ENCODE results near the gene TTC24. TPM values are rescaled to one million over a fixed set of nuclear protein-coding genes. Genes with fewer than 3 reads are reported as not detected.

Gene TTC24
- total RNA-seq, 1 donor from 2014 or later = 19.6 TPM

DNA sequence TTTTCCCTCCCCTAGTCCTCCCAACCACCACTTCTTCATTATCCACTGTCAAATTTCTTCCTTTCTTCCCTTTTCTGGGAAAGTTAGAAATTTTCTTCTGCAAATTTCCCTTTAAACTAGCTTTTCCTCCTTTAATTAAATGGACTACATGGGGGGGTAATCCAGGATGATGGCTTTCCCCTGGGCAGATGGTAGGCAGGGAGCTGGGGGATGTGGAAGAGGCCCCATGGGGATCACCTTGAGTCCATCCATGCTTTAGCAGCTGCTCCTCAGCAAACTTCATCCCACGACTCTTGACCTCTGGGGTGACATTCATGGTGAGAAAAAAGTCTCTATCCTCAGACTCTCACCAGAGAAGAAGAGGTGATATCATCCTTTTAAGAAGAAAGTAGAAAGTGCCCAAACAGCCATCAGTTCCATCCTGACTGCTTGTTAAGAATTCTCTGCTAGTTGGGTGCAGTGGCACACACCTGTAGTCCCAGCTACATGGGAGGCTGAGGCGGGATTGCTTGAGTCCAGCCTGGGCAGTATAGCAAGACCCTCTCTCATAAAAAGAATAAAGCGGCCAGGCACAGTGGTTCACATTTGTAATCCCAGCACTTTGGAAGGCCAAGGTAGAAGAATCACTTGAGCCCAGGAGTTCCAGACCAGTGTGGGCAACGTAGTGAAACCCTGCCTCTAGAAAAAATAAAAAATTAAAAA is 19.4 kb downstream of the TTC24 start:
- H3K4me1 Mint-ChIP-seq = peaks cover 36% of the 10 kb centered on the region
- TF ChIP-seq, protein P1, sequence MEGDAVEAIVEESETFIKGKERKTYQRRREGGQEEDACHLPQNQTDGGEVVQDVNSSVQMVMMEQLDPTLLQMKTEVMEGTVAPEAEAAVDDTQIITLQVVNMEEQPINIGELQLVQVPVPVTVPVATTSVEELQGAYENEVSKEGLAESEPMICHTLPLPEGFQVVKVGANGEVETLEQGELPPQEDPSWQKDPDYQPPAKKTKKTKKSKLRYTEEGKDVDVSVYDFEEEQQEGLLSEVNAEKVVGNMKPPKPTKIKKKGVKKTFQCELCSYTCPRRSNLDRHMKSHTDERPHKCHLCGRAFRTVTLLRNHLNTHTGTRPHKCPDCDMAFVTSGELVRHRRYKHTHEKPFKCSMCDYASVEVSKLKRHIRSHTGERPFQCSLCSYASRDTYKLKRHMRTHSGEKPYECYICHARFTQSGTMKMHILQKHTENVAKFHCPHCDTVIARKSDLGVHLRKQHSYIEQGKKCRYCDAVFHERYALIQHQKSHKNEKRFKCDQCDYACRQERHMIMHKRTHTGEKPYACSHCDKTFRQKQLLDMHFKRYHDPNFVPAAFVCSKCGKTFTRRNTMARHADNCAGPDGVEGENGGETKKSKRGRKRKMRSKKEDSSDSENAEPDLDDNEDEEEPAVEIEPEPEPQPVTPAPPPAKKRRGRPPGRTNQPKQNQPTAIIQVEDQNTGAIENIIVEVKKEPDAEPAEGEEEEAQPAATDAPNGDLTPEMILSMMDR (IDR thresholded peaks at IDR 0.05) = no peak
- POLR2A ChIA-PET = interaction anchor here (0.7 to 1.6 kb wide), 4 partner anchors 16 to 118 kb away, joined by 3 to 8 read pairs (median 4); partner anchors contain the start of gene MEF2D
- DNase-seq (no peak), ATAC-seq (ENCODE audit: low read depth) (no peak)
- H3K36me3 Mint-ChIP-seq (ENCODE audit: low read depth) = peaks cover 63% of the 10 kb centered on the region
- no peaks in the 10 kb centered on the region for H3K9me3 Mint-ChIP-seq
- H3K27me3 Mint-ChIP-seq = no peaks in the 10 kb centered on the region
- CTCF ChIA-PET = interaction anchor here (0.9 to 1.6 kb wide), 3 partner anchors 8 to 16 kb away, joined by 3 read pairs; partner anchors contain the start of gene NAXE
- no peak overlapping the region for H3K4me3 Mint-ChIP-seq
- H3K27ac Mint-ChIP-seq = peak overlapping the region; percentile 99
- intact Hi-C loops (cut with micrococcal nuclease) = no loop called here

DNA sequence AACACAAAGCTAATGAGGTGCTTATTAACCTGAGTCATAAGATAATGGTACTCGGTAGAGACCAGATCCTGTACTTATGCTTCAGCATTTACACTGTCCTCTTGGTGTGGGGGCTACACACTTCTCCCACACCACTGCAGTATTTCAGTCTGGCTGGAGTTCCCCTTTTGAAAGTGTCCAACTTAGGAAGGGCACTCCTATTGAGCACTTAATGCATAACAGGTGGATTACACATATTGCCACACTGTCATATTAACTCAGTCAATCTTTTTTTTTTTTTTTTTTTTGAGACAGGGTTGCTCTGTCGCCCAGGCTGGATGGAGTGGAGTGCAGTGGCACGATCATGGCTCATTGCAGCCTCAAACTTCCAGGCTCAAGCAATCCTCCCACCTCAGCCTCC is 20.3 kb downstream of the TTC24 start:
- Mint-ChIP-seq H3K9me3 (no peaks in the 10 kb centered on the region), H3K36me3 (ENCODE audit: low read depth) (peaks cover 53% of the 10 kb centered on the region), H3K27me3 (no peaks in the 10 kb centered on the region), H3K4me1 (peaks cover 36% of the 10 kb centered on the region), H3K27ac (peak overlapping the region; percentile 99), H3K4me3 (peak overlapping the region; percentile 99)
- intact Hi-C loops (cut with micrococcal nuclease) = loop anchor here (2.0 kb wide), 1 partner anchor 143 kb away; no protein-coding TSS in a partner anchor
- ChIA-PET CTCF (interaction anchor here (0.6 to 1.6 kb wide), 3 partner anchors 9 to 91 kb away, joined by 3 read pairs; partner anchors contain the start of gene NAXE), POLR2A (interaction anchor here (0.6 to 3.3 kb wide), 7 partner anchors 8 to 142 kb away, joined by 4 to 32 read pairs (median 17); partner anchors contain the start of genes MEF2D and NAXE)
- TF ChIP-seq, protein P1 (IDR thresholded peaks at IDR 0.05) = no peak
- DNase-seq (no peak), ATAC-seq (ENCODE audit: low read depth) (peak; percentile 66)

DNA sequence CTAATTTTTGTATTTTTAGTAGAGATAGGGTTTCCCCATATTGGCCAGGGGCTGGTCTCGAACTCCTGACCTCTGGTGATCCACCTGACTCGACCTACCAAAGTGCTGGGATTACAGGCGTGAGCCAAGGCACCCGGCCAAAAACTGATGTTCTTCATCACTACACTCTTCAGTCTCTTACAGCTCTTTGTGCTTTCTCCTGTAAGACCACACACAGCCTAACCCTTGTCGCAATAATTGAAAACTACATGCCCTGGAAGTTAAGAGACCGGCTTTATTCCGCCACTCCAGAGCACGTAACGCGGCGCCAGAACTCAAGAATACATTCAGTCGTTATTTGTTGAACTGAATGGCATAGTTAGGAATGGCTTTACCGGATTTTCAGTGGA is 21.2 kb downstream of the TTC24 start:
- Mint-ChIP-seq H3K36me3 (ENCODE audit: low read depth) (peaks cover 44% of the 10 kb centered on the region), H3K27me3 (no peaks in the 10 kb centered on the region), H3K27ac (peak overlapping the region; percentile 99), H3K4me3 (peak overlapping the region; percentile 99), H3K9me3 (no peaks in the 10 kb centered on the region), H3K4me1 (peaks cover 39% of the 10 kb centered on the region)
- ChIA-PET POLR2A (interaction anchor here (0.6 to 3.3 kb wide), 9 partner anchors 8 to 129 kb away, joined by 3 to 32 read pairs (median 8); partner anchors contain the start of genes MEF2D and NAXE), CTCF (interaction anchor here (0.9 to 1.6 kb wide), 5 partner anchors 8 to 120 kb away, joined by 3 to 4 read pairs (median 3); partner anchors contain the start of genes MEF2D and NAXE)
- intact Hi-C loops (cut with micrococcal nuclease) = loop anchor here (1.0 to 2.0 kb wide), 3 partner anchors 9 to 144 kb away; partner anchors contain the start of gene NAXE
- ATAC-seq (ENCODE audit: low read depth) (no peak), DNase-seq (no peak)
- TF ChIP-seq, protein P1 (IDR thresholded peaks at IDR 0.05) = no peak

DNA sequence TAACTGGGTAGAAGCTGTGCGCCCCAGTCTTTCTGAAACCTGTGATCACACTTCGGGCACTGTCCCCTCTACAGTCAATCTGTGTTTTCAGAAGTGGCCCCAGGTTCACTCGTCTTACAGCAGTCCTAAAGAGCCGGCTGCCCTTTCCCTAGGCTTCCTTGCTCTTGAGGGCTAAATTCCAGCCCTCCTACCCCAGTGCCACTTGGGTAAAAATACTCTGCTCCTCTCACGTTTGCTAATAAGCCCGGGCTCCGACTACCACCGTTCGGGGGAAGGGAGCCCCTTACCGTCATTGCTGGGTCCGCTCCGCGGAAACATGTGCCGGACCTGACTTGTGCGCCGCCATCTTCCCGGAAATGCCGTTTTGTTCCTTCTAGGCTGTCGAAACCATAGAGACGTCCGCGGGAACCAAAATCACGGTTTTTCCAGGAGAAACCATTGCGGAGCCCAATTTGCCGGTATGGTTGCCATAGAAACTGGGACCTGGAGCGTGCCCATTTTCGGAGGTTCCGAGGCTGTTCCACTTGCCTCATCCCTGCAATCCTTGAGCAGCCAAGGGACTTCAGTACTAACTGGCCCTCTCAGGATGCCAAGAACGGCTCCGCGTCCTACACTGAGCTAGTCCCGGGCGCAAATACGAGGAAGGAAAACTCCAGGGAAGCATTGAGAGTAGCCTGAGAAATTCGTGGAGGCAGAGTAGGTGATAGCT is 21.8 kb downstream of the TTC24 start, which contains the start of gene GPATCH4:
TSS of gene GPATCH4 (minus strand) at position 358 of the 709 bp plus-strand sequence.
- ChIA-PET CTCF (interaction anchor here (0.6 to 1.4 kb wide), 5 partner anchors 26 to 216 kb away, joined by 3 to 4 read pairs (median 3); partner anchors contain the start of gene MEF2D), POLR2A (interaction anchor here (0.6 to 3.3 kb wide), 12 partner anchors 10 to 144 kb away, joined by 3 to 32 read pairs (median 8); partner anchors contain the start of genes MEF2D and NAXE)
- Mint-ChIP-seq H3K27me3 (no peaks in the 10 kb centered on the region), H3K36me3 (ENCODE audit: low read depth) (peaks cover 39% of the 10 kb centered on the region), H3K4me1 (peaks cover 41% of the 10 kb centered on the region), H3K4me3 (peak within 1 kb of the TSS; percentile 99), H3K27ac (peak within 1 kb of the TSS; percentile 99), H3K9me3 (no peaks in the 10 kb centered on the region)
- DNase-seq = peak; percentile 66
- peak; percentile 74 for ATAC-seq (ENCODE audit: low read depth)
- TF ChIP-seq, protein P1 (IDR thresholded peaks at IDR 0.05) = no peak
- intact Hi-C loops (cut with micrococcal nuclease) = loop anchor here (1.0 to 2.0 kb wide), 3 partner anchors 10 to 144 kb away; partner anchors contain the start of gene NAXE

All from activated B cell treated with CpG ODN at 0.5 μM for 24 hours (primary cell).